AG10803 (cell line): ENCODE results near the gene SNAPC2.

Source experiments
- DNase-seq: peaks from one replicate; pipeline ENCODE4 v3.0.0; 2010; ENCODE audit warnings: low read depth
- H3K4me3 ChIP-seq: 2 replicates; pipeline ENCODE4 v1.5.1; 2011; ENCODE audit warnings: mild to moderate bottlenecking, low read length, control low read depth
- TF ChIP-seq, protein P1 (sequence below): conservative IDR thresholded peaks from 2 replicates; pipeline ENCODE4 v1.5.1; 2011; ENCODE audit warnings: mild to moderate bottlenecking, low read length, control low read depth, inconsistent platforms

SNAPC2 gene

DNA sequence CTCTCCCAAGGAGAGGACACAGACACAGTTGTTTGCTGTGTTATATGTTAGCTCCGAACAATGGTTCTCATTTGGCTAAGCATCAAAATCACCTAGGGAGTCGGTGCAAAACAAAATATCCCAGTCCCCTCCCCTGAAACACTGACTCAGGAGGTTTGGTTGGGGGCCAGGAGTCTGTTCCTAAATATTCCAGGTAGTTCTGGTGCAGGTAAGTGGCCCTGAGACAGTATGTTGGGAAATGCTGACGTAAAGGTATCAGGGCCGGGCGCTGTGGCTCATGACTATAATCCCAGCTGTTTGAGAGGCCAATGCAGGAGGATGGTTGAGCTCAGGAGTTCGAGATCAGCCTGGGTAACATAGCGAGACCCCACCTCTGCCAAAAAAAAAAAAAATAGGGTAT lies 18.8 kb upstream of the SNAPC2 start:
- DNase-seq = no peak
- H3K4me3 ChIP-seq = no peak overlapping the region
- TF ChIP-seq, protein P1, sequence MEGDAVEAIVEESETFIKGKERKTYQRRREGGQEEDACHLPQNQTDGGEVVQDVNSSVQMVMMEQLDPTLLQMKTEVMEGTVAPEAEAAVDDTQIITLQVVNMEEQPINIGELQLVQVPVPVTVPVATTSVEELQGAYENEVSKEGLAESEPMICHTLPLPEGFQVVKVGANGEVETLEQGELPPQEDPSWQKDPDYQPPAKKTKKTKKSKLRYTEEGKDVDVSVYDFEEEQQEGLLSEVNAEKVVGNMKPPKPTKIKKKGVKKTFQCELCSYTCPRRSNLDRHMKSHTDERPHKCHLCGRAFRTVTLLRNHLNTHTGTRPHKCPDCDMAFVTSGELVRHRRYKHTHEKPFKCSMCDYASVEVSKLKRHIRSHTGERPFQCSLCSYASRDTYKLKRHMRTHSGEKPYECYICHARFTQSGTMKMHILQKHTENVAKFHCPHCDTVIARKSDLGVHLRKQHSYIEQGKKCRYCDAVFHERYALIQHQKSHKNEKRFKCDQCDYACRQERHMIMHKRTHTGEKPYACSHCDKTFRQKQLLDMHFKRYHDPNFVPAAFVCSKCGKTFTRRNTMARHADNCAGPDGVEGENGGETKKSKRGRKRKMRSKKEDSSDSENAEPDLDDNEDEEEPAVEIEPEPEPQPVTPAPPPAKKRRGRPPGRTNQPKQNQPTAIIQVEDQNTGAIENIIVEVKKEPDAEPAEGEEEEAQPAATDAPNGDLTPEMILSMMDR = no peak

DNA sequence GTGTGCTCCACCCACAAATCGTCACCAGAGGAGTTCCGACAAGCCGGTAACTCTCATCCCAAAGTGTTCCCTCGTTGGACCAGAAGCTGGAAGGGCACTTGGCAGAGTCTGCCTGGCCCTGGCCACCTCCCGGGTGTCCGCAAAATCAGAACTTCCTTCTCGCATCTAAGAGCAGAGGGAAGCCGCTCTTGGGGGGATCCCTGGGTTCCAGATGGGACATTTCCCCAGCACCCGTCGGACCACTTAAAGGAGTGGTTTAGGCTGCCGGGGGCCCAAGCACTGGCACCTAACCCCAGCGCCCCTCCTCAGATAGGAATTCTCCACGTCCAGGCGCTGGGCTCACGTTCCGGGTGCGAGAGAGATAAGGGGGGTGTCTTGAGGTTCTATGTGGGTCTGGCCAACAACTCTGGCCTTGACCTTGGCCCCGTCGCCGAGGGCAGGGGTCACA lies 17.3 kb upstream of the SNAPC2 start:
- H3K4me3 ChIP-seq = peak overlapping the region; percentile 87
- DNase-seq = no peak
- TF ChIP-seq, protein P1 = no peak

DNA sequence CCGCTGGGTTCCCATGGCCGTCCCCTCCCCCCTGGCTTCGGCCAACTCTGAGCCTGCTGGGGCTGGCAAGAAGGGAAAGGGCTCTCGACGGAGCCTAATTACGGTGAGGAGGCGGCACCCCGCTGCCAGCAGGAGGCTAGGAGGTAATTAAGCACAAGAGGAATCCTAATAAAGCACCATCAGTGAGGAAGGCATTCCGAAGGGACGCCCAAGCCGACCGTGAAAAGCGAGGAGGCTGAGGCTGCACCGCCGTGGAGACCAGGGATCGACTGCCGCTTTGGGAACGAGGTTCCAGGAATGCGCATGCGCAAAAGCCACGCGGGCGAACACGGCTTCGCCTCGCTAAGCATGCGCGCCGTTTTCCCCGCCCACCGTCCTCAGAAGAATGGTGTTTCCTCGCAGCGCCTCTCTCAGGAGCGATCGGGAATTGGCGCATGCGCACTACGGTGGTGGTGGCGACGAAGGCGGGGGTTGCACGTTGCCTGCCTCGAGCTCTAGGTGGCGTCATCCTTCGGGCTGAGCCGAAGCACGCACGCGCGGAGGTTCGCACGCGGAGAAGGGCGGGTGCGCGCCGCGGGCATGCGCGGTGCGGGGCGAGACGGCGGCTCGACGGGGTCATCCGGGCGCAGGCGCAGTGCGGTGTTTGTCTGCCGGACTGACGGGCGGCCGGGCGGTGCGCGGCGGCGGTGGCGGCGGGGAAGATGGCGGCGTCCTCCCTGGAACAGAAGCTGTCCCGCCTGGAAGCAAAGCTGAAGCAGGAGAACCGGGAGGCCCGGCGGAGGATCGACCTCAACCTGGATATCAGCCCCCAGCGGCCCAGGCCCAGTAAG lies 16.7 kb upstream of the SNAPC2 start, which contains the start of gene MAP2K7:
TSS of gene MAP2K7 (plus strand) at position 634 of the 830 bp plus-strand sequence. CDS start at position 702, 68 bp downstream.
- TF ChIP-seq, protein P1 = peak; percentile 52
- DNase-seq = peak; percentile 98
- peak within 1 kb of the TSS; percentile 94 for H3K4me3 ChIP-seq

DNA sequence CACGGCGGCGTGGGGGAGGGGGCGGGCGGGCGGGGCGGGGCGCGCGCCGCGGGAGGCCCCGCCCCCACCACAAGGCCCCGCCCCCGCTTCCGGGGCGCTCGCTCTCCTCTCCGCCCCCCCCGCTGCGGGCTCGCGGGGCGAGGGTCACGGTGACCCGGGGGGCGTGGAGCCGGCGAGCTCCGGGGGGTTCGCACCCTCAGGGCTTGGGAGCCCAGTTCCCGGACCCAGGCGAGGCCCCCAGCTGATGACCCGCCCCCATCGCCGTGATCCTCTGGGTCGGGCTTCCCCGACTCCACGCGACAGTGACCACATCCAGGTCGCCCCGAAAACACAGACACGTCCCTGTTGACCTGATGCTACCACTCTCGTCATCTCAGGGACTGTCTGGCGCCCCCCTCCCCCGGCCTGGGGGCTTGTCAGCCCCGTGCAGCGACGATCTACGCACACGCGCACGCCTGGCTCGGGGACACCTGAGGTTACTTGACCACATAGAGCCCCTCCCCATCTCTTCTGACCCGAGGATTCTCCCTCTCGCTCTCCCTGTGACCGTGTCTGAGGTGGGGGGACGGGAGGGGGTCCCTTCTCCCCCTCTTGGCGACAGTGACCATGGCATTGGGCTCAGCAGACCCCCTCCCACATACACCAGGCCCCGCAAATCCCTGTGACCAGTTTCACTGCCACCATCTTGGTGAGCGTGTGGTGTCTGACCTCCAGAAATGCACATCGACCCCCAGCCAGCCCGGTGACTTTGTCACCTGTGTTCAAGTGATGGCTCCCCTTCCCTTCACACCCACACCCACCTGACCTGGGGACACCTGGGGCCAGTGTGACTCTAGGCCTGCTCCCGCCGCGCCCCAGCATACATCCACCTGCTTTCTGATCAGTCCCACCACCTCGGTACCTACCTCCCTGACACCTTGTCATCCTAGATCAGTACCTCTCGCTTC lies 15.8 kb upstream of the SNAPC2 start:
- no peak for DNase-seq
- TF ChIP-seq, protein P1 = no peak
- H3K4me3 ChIP-seq = peak overlapping the region; percentile 94

DNA sequence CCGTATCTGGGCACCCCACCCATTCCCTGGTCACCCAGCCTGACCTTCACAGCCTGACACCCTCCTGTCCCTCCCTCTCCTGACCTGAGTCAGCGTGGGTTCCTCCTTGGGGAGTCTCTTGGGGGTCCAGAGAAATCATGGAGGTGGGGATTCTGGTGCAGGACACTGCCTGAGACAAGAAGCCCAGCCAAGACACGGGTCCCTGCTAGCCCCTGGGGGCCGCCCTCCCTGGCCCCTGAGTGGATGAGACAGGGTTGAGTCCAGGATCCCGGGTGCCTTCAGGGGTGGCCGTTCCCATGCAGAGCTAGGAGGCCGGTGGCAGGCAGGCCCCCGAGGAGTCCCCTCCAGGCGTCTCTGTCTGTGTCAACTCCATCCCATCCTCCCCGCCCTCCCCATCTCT lies 14.9 kb upstream of the SNAPC2 start:
- TF ChIP-seq, protein P1 = no peak
- H3K4me3 ChIP-seq = peak overlapping the region; percentile 94
- DNase-seq = no peak

DNA sequence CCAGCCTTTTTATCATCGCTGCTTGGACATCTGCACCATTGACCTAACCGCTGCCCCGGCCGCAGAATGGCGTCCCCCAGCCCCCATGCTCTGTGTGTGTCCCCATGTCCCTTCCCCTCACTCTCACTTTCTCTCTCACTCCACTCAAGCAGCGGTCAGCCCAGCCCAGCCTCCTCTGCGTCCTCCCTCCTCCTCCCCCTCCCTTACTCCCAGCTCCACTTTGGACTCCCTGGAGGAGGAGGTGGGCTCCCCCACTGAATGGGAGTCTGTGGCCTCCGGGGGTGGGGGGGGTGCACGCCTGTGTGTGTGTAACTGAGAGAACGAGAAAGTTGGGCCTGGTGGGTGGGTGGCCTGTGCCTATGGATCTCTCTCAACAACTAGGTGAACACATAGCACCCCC lies 14.3 kb upstream of the SNAPC2 start:
- no peak for DNase-seq
- TF ChIP-seq, protein P1 = no peak
- no peak overlapping the region for H3K4me3 ChIP-seq
